Small intestine (tissue), 16 donors: ENCODE results near the gene SRRM4. TPM values are rescaled to one million over a fixed set of nuclear protein-coding genes. Genes with fewer than 3 reads are reported as not detected.

Experiments used
- DNase-seq, 2 donors: peaks; one replicate each; pipeline versions ENCODE4 v3.0.0 to v3.0.0-alpha.2; 2013
- FAIRE-seq: peaks from 2 replicates; lab custom pipeline; 2012; peaks lifted over from hg19 to GRCh38; lab: Jason Lieb, UNC
- H3K27ac ChIP-seq, 3 donors: one replicate each; pipeline ENCODE4 v1.5.1; 2013; ENCODE audit warnings: low read length in 2 of 3, mild to moderate bottlenecking in 2 of 3, control low read depth in 1 of 3, inconsistent platforms in 1 of 3, low read depth in 1 of 3, moderate library complexity in 1 of 3
- H3K27me3 ChIP-seq, 3 donors: one replicate each; pipeline ENCODE4 v1.6.1; 2013; ENCODE audit warnings: low read length in 3 of 3, inconsistent platforms in 1 of 3; ENCODE audit not compliant: control insufficient read depth in 3 of 3, insufficient read depth in 3 of 3
- H3K36me3 ChIP-seq, 3 donors: one replicate each; pipeline ENCODE4 v1.6.1; 2013; ENCODE audit warnings: low read length in 3 of 3, inconsistent platforms in 1 of 3, low read depth in 1 of 3, mild to moderate bottlenecking in 1 of 3, moderate library complexity in 1 of 3; ENCODE audit not compliant: control insufficient read depth in 3 of 3, insufficient read depth in 2 of 3
- H3K4me1 ChIP-seq, 3 donors: one replicate each; pipeline ENCODE4 v1.6.1; 2013; ENCODE audit warnings: low read length in 2 of 3, inconsistent platforms in 1 of 3, low read depth in 1 of 3, mild to moderate bottlenecking in 1 of 3, moderate library complexity in 1 of 3; ENCODE audit not compliant: control insufficient read depth in 3 of 3, insufficient read depth in 2 of 3
- H3K4me3 ChIP-seq, 3 donors: one replicate each; pipeline ENCODE4 v1.5.1; 2013; ENCODE audit warnings: low read length in 3 of 3, control low read depth in 1 of 3, inconsistent platforms in 1 of 3, low read depth in 1 of 3, mild to moderate bottlenecking in 1 of 3, moderate library complexity in 1 of 3
- H3K9me3 ChIP-seq, 2 donors: one replicate each; pipeline ENCODE4 v1.6.1; 2013; ENCODE audit warnings: low read depth in 1 of 2, low read length in 1 of 2; ENCODE audit not compliant: control insufficient read depth in 2 of 2, insufficient read depth in 1 of 2
- WGBS, 3 donors: extraction: QIAGEN DNeasy Blood & Tissue Kit; methylation state at CpG; one replicate each; pipeline ENCODE4 v1.1.7; 2013; 5-methylcytosine and 5-hydroxymethylcytosine counted together
- long read RNA-seq, 10 donors: transcript quantifications; one replicate each; lab custom pipeline, GENCODE V29; 2026
- polyA plus RNA-seq, 4 donors: library from polyadenylated mRNA; stranded (reverse) in 3 of 4; unstranded in 1 of 4; fragments of 200-250 nt in 3 of 4; fragments of 120-200 nt in 1 of 4; gene quantifications; one replicate each; pipeline versions ENCODE4 v1.2.1 to v1.2.3, GENCODE V29; 2013
- donor health status: healthy with polysubstance abuse.
- donor health status: control.
- donor health status: control.
- donor health status: Bipolar disorder and iron deficiency.
- donor health status: healthy.

Gene SRRM4
- under 1 TPM in 2 of 4 donors, not detected in 2; 0.15 to 0.21 TPM for polyA plus RNA-seq
- long read RNA-seq, donor 1 = 0 reads
- long read RNA-seq, donor 2 = 0 reads
- long read RNA-seq, donor 3 = 0 reads
- long read RNA-seq, donor 4 = 0 reads
- long read RNA-seq, donor 5 = 0 reads
- long read RNA-seq, donor 6 = 0 reads
- long read RNA-seq, donor 7 = 0 reads
- long read RNA-seq, donor 8 = 0 reads
- long read RNA-seq, donor 9 = 0 reads
- long read RNA-seq, donor 10 = 0 reads

GRCh38 chr12:118981285-118982211, at the start of gene SRRM4:
TSS of gene SRRM4 (plus strand) at chr12:118981541. CDS start at chr12:118981883, 342 bp downstream.
- Histone ChIP-seq H3K4me3 (peak within 1 kb of the TSS in 1 of 3 donors; percentile 22), H3K36me3 (no peaks in the 10 kb centered on the region), H3K9me3 (no peaks in the 10 kb centered on the region), H3K27ac (no peak within 1 kb of the TSS), H3K4me1 (no peaks in the 10 kb centered on the region), H3K27me3 (peaks cover 14 to 34% (median 19%) of the 10 kb centered on the region in 3 donors)
- WGBS, 3 donors = 2 to 10% (median 9%) methylated on average over 61 to 64 of the region's 64 CpGs
- peak in 1 of 2 donors; percentile 32 for DNase-seq
- no peak for FAIRE-seq

GRCh38 chr12:118946256-118946655, 35.1 kb upstream of the SRRM4 start:
- Histone ChIP-seq H3K27ac (no peak overlapping the region), H3K9me3 (no peaks in the 10 kb centered on the region), H3K36me3 (no peaks in the 10 kb centered on the region), H3K4me3 (no peak overlapping the region), H3K27me3 (no peaks in the 10 kb centered on the region), H3K4me1 (no peaks in the 10 kb centered on the region)
- DNase-seq = no peak
- 58 to 64% (median 59%) methylated on average over 10 of the region's 10 CpGs for WGBS, 3 donors
- no peak for FAIRE-seq

GRCh38 chr12:118958520-118958919, 22.8 kb upstream of the SRRM4 start:
- no peak for DNase-seq
- 33 to 61% (median 37%) methylated on average over 5 of the region's 5 CpGs for WGBS, 3 donors
- no peak for FAIRE-seq
- H3K27me3 ChIP-seq = no peaks in the 10 kb centered on the region
- no peak overlapping the region for H3K4me3 ChIP-seq
- H3K4me1 ChIP-seq = no peaks in the 10 kb centered on the region
- no peaks in the 10 kb centered on the region for H3K36me3 ChIP-seq
- H3K27ac ChIP-seq = no peak overlapping the region
- H3K9me3 ChIP-seq = no peaks in the 10 kb centered on the region

GRCh38 chr12:118959348-118959747, 22.0 kb upstream of the SRRM4 start:
- DNase-seq (no peak), FAIRE-seq (no peak)
- Histone ChIP-seq H3K4me1 (no peaks in the 10 kb centered on the region), H3K27me3 (no peaks in the 10 kb centered on the region), H3K4me3 (no peak overlapping the region), H3K27ac (no peak overlapping the region), H3K9me3 (no peaks in the 10 kb centered on the region), H3K36me3 (no peaks in the 10 kb centered on the region)
- WGBS, 3 donors = 40 to 64% (median 44%) methylated on average over 4 of the region's 4 CpGs

- WGBS, 3 donors = 44 to 83% (median 69%) methylated on average over 2 of the region's 2 CpGs
- no peak for FAIRE-seq
Measured at GRCh38 chr12:118959985-118960560, 21.3 kb upstream of the SRRM4 start.

GRCh38 chr12:118960865-118961264, 20.5 kb upstream of the SRRM4 start:
- no peaks in the 10 kb centered on the region for H3K27me3 ChIP-seq
- no peak for FAIRE-seq
- WGBS, 3 donors = 80 to 86% (median 81%) methylated on average over 6 of the region's 6 CpGs

More at GRCh38 chr12:118959985-118960560, 21.3 kb upstream of the SRRM4 start:
- DNase-seq = no peak
- Histone ChIP-seq H3K27ac (no peak overlapping the region), H3K36me3 (no peaks in the 10 kb centered on the region), H3K9me3 (no peaks in the 10 kb centered on the region), H3K27me3 (no peaks in the 10 kb centered on the region), H3K4me1 (no peaks in the 10 kb centered on the region), H3K4me3 (no peak overlapping the region)

GRCh38 chr12:118964988-118965387, 16.4 kb upstream of the SRRM4 start:
- H3K27me3 ChIP-seq = no peaks in the 10 kb centered on the region
- 77 to 85% (median 83%) methylated on average over 5 of the region's 5 CpGs for WGBS, 3 donors
- H3K27ac ChIP-seq = no peak overlapping the region

More at GRCh38 chr12:118960865-118961264, 20.5 kb upstream of the SRRM4 start:
- H3K9me3 ChIP-seq = no peaks in the 10 kb centered on the region
- H3K4me3 ChIP-seq = no peak overlapping the region
- DNase-seq = no peak
- no peak overlapping the region for H3K27ac ChIP-seq
- no peaks in the 10 kb centered on the region for H3K36me3 ChIP-seq
- H3K4me1 ChIP-seq = no peaks in the 10 kb centered on the region

GRCh38 chr12:118970856-118971255, 10.5 kb upstream of the SRRM4 start:
- H3K27me3 ChIP-seq = no peaks in the 10 kb centered on the region
- no peak overlapping the region for H3K27ac ChIP-seq
- no peaks in the 10 kb centered on the region for H3K9me3 ChIP-seq
- 59 to 65% (median 62%) methylated on average over 5 of the region's 5 CpGs for WGBS, 3 donors
- FAIRE-seq = no peak
- H3K4me3 ChIP-seq = no peak overlapping the region
- H3K36me3 ChIP-seq = no peaks in the 10 kb centered on the region
- no peak for DNase-seq
- H3K4me1 ChIP-seq = no peaks in the 10 kb centered on the region

More at GRCh38 chr12:118964988-118965387, 16.4 kb upstream of the SRRM4 start:
- H3K4me3 ChIP-seq = no peak overlapping the region
- H3K36me3 ChIP-seq = no peaks in the 10 kb centered on the region
- no peak for FAIRE-seq
- no peaks in the 10 kb centered on the region for H3K9me3 ChIP-seq
- no peak for DNase-seq
- H3K4me1 ChIP-seq = no peaks in the 10 kb centered on the region
